DMS79 treated with DMSO at 0.1 percent for 48 hours (cell line): ENCODE data around the gene TGFBRAP1.
A peak's percentile ranks its signal among the peaks of the same experiment; 100 is the strongest.

Experiments
- DNase-seq: peaks from one replicate; lab custom pipeline; 2025; lab: John Stamatoyannopoulos, UW

TGFBRAP1 gene

DNA sequence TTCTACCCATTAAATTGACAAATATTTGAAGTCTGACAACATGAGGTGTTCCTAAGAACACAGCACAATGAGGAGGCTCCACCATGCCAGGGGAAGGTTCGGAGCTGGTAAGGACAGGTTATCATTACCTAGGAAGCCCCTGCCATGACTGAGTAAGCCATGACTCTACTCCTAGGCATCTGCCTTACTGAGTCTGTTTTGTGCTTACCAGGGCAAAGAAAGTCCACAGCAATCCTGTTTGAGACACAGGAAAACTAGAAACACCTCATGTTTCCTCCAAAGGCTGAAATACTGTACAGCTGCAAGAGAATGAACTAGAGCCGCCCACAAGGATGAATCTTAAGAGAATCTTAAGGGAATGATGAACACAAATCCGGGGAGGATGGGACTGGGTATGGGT, 11.6 kb downstream of the TGFBRAP1 start:
- no peak for DNase-seq

DNA sequence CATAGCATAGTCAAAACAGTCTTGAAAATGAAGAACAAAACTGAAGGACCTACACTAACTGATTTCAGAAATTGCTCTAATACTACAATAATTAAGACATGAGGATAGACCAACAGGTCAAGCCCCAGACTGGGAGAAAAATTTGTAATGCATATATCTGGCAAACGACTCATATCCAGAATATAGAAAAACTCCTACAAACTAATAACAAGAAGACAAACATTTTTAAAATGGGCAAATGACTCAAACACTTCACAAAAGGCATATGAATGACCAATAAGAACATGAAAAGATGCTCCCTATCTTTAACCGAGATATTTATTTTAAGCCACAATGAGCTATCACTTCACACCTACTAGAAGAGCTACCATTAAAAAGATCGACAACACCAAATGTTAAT, 14.2 kb downstream of the TGFBRAP1 start:
- no peak for DNase-seq

DNA sequence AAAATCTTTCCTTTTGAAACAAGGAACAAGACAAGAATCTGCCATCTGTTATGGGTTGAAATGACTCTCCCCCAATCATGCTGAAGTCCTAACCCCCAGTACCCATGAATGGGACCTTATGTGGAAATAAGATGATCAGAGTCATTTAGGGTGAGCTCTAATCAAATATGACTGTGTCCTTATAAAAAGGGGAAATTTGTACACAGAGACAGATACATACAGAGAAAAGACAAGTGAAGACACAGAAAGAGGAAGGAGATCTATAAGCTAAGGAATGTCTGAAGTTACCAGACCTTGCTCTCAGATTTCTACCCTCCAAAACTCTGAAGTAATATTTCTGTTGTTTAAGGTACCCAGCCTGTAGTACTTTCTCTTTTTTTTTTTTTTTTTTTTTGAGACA, 15.7 kb downstream of the TGFBRAP1 start:
- no peak for DNase-seq

DNA sequence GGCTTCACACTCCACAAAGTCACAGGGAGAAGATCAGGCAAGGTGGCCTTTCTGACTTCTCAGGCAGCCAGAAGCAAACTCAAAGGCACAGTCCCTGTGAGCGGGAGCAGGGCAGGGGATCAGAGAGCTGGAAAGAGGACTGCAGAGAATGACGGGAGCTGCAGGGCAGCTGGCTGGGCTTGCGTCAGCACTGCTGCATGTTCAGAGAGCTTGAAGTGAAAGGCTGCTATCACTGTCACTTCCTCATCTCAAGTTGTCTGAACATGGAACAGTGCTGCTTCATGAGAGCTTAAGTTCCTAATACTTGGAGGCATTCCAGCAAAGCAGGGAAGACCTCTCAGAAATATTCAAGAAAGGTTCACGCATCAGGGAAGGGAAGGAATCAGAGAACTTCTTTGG, 20.4 kb downstream of the TGFBRAP1 start:
- peak; percentile 26 for DNase-seq

DNA sequence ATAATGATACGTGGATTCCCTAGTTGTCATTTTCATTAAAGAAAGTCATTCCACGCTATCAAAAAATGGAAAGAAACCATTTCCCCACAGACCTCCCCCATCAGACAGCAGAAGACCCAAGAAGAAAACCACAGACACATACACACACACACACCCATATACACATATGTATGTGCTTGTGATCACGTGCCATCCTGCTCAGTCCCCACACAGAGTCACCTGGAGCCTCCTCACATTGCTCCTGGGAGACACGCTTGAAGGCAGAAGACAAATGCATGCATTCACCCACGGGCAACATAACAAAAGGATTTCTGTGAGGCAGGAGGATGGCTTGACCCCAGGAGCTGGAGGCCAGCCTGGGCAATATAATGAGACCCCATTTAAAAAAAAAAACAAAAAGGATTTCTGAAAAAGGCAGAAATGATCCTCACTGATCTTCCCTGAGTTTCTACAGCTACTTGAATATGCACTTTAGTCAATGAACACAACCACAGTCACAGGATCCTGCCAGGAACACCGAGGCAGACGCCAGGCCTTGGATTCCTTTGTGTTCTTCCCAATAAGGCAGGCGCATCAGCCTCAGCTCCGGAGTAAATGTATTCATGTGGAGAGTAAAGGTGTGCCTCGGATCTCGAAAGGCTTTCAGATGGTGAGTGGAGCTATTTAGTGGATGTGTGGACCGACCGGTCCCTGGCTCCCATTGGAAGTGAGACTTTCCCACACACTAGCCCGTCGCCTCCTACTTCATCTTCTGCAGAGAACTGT, 21.0 kb downstream of the TGFBRAP1 start:
- no peak for DNase-seq

DNA sequence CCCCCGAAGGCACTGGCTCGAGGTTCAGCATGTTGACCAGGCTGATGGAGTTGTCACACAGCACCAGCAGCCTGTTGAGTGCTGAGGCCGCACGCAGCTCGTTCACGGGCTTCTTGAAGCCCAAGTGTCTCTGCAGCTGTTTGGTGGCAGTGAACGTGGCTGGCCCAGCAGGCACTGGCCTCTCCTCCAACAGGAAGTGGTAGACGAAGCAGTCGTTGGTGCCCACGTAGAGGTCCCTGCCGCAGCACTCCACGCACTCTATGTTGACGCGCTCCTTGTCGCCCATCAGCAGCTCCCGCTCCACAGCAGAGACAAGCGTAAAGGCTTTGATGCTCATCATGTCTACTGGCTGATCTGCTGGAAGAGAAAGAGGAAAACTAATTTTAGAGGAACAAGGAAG, 21.6 kb downstream of the TGFBRAP1 start:
- no peak for DNase-seq

DNA sequence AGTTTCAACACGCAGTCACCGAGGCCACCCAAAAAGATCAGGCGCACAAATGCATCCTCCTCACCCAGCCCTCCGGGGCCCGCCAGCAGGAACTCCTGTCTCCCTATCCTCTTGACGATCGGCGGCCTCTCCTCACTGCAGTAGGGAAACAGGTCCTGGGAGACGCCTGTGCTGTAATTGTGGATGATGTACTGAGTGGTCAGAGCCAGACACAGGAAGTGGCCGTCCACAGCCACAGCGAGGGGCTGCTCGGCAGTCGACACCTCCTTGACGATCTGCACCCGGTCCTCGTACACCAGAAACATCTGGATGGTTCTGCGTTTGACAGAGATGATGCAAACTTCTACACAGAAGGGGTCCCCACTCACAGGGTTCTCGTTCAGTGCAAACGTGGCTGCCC, 22.0 kb downstream of the TGFBRAP1 start:
- no peak for DNase-seq

DNA sequence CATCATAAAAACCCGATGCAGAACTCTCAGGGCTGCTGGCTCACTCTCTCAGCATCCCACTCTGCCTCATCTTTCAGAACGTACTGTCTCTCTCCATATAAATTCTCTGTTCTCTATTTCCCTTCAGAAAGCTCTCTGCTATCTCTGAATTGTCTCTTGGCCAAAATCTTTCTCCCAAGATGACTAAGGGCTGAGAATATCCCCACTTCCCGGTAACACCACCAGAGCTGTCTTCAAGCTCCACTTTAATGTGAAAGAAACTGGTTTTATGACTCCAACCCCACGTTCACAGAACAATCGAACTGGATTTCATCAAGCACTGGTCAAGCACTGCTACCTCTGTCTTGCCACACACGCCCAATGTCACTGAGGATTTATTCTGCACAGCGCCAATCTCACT, 22.4 kb downstream of the TGFBRAP1 start:
- DNase-seq: no peak

DNA sequence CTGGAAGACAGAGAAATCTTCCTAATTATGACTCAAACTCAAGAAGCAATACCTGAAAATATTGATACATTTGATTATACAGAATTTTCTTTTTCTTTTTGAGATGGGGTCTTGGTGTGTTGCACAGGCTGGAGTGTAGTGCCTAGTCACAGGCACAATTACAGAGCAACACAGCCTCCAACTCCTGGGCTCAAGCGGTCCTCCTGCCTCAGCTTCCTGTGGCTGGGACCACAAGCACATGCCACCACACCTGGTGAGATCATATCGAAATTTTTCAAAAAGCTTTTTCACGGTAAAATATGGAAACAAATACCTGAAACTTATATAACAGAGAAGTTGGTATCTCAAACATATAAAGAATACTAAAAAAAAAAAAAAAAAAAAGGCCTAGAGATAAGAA, 27.9 kb downstream of the TGFBRAP1 start:
- DNase-seq: no peak

DNA sequence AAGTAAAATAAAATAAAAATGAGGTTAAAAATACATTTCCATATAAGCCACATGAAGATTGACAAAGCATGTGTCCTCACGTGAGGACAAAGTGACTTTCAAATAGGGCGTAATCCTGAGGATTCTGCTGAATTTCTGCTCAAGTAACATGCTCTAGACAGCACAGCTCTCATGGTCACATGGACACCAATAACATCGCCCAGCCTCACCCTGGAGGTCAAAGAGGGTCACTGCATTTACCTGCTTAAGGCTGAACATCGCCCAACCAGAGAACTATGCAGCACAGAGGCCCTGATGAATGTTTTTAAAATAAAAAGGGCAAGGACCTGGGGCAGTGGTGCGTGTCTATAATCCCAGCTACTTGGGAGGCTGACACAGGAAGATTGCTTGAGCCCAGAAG, 30.2 kb downstream of the TGFBRAP1 start:
- no peak for DNase-seq

DNA sequence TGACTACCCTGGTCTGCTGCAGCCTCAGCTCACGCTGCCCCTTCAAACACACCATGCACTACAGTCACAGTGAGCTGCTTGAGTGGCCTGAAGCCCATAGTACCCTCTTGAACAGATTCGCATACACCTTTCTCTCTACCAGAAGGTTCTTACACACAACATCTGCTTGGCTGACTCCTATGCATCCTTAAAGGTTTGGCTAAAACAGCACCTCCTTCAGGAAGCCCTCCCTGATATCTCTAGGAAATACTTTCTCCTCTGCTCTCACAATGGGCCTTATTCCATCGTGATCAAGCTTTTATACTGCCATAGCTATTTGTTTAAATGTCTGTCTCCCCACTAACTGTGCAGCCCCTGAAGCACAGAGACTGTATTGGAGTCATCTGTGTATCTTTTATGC, 31.5 kb downstream of the TGFBRAP1 start:
- no peak for DNase-seq

DNA sequence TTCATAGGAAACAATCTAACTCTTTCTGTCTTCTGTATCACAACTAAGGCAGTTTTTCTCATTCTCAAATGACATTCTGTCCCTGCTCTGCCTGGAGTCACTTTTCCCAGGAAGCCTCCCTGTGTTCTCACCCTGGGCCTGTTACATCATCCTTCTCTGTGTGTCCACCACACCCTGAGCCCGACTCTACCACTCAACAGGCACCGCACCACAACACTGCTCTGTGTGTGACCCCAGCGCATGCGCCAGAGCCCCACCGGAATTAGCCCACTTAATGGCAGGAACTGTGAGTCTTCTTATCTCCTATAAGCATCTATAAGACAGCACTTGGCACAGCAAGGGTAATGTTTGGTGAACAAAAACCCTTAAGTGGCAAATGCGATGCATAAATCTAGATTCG, 32.3 kb downstream of the TGFBRAP1 start:
- no peak for DNase-seq

DNA sequence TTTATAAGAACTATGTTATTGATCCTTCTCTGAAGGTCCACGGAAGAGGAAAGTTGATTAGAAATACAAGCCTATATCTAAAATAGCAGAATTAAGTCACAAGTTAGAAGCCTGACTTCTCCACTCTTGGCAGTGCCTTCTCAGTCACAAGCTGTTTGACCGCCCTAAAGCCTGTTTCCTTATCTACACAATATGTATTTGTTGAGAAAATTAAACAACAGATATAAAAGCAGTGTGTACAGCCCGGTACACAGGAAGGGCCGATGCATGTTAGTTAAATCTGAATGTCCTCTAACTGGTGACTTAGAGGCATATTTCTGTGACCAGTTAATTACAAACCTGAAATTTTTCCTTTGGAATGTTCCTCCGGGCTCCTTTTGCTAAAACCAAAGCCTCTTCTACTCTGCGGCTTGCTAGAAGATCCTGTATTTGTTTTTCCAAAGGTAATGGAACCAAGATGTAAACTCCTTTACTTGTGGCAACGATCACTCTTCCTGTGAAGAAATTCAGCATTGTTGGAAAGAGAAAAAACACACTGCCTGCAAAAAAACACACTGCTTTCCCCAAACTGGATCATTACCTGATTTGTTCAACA, 33.4 kb downstream of the TGFBRAP1 start:
- no peak for DNase-seq

DNA sequence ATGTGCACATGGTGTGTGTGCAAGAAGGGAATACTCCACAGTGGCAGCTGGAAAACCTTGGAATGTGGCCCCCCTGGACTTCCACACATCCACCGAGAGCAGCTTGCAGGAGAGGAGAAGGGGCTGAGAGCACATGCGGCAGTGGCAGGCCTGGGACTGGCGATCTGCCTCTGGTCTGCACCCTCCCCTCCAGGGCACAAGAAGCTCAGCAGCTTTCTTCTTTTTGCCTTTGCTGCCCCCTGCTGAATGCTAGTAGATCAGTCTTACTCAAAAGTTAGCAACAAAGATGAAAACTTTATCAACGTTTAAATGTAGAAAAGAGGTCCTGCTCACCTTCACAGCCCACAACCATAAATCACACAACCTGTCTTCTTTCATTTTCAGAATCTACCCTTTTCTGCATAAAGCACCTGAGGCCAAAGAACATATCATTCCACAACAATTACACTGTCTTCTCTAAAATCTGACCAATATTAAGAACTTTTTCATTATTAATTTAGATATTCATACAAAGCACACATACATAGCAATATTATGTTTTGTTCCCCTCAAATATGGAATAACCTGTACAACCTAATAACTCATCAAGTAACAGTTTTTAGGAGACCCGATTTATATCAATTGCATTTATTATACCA, 34.6 kb downstream of the TGFBRAP1 start:
- DNase-seq: peak; percentile 6

DNA sequence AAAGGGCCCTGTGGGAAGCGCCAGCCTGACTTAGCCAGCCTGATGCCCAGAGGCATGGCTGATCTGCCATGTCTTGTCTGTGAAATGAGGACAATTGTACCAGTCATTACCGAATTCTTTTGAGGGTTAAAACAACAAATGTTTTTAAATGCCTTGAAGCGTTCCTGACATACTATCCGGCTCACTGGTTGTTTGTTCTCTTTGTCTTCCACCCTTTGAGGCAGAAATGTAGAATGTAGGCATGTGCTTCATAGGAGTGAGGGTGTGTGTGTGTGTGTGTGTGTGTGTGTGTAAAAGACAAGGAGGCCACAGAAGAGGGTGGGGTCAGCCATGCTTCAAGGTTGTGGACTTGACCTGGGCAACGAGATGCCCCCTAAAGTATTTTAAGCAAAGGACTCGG, 35.5 kb downstream of the TGFBRAP1 start:
- no peak for DNase-seq

DNA sequence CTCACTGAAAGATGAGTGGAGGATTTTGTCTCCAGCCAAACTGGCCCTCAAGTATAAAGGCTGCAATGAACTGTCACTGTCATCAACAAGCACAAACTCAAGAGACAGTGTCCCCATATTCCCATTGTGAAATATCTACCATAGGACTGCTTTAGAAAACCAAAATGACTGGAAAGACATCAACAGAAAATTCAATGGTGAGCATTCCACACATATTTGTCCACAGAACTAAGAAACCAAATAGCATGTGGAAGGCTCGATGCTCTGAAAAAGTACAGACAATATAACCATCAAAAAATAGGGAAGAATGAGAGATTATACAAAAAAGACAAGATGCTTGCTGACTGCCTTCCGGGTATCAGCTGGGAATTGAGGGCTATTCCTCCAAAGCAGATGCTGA, 37.6 kb downstream of the TGFBRAP1 start:
- DNase-seq: no peak

DNA sequence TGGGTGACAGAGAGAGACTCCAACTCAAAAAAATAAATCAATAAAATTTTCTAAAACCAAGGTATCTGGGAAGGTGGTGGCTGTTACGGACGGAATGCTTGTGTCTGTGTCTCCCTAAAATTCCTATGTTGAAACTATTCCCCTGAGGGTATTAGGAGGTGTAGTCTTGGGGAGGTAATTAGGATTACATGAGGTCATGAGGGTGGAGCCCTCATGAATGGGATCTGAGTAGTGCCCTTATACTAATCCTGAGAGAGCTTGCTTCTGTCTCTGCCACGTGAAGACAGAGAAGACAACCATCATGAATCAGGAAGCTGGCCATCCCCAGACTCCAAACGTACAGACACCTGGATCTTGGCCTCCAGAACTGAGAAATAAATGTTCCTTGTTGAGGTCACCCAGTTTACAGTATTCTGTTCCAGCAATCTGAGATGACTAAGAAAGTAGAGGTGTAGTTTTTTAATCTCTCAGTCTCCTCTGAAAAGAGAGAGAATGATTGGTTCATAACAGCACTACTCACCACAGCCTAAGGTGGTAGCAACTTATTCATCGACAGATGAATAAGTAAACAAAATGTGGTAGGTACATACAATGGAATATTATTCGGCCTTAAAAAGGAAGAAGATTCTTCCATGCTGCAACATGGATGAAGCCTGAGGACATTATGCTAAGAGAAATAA, 38.4 kb downstream of the TGFBRAP1 start:
- DNase-seq: no peak

DNA sequence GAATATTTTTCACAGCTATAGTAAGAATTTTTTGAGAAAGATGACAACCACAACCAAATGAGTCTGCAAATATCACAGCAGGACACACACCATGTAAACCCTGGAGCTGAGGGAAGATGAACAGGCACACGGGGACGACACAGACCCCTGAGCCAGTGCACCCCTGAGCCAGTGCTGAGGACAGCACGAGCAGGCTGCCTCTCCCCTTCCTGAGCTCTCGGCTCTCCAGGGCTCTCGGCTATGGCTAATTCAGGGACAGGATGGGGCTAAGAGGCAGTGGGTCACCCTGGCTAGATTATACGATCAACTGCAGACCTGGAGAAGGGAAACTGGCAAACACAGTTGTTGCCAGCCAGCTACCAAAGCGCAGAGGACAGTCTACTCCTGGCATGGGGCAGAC, 41.4 kb downstream of the TGFBRAP1 start:
- DNase-seq: no peak

DNA sequence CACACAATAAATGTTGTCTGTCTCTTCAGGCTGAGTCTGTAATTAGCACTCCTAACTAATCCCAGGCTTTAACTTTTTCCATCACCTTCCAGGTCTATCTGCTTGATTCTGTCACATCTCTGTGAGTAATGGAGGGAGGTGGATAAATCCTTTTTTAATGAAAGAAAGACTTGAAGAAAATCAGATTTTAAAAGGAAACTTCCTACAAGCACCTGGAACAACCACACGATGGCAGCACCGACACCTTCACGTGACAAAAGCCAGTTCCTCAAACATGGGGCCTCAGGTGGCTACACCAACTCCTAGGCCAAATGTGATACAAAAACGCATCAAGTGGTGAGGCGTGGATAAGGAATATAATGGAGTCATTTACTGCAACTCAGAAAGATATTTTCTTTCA, 41.8 kb downstream of the TGFBRAP1 start:
- no peak for DNase-seq

DNA sequence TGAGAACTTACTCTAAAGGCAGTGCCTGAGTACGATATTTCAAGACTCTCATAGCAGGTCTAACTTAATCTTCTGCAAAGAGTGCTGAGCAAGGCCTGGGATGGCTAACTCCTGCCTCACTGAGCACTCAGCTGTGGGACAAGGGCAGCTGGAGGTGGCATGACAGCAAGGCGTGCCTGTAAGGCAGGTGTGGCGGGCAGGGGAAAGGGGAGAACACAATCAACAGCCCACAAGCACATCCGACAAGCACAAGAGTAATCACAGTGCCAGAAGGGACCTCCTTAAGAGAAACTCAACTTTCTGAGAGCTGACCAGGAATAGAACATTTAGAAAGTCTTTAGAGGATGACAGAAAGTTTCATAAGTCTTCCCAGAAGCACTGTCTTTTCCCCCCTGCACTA, 46.0 kb downstream of the TGFBRAP1 start:
- no peak for DNase-seq

DNA sequence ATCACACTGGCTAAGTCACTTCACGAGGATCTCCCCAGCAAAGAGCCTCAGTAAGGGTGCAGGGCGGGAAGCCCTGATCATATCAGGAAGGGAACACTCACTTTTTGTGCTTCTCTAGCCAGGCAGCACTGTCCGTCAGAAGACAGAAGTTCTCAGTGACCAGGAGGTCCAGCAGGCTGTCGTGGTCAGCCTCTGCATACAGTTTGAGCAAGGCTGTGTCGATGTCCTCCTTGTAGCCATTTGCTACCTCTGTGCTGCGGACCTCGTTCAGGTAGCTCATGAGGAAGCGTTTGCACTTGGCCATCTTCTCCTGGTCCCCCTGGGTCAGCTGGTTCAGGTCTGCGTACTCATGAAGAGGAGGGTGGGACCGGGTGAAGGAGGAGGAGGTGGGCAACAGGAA, 49.3 kb downstream of the TGFBRAP1 start:
- DNase-seq: no peak

DNA sequence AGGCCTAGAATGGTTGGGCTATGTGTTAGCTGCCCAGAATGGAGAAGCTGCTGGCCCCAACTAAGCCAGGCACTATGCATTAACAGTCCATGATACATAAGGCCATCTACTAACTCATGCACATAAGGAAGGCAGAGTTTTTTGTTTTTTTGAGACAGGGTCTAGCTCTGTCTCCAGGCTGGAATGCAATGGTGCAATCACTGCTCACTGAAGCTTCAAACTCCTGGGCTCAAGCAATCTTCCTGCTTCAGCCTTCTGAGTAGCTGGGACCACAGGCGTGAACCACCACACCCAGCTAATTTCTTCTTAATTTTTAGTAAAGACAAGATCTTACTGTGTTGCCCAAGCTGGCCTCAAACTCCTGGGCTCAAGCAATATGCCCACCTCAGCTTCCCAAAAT, 50.4 kb downstream of the TGFBRAP1 start:
- no peak for DNase-seq

DNA sequence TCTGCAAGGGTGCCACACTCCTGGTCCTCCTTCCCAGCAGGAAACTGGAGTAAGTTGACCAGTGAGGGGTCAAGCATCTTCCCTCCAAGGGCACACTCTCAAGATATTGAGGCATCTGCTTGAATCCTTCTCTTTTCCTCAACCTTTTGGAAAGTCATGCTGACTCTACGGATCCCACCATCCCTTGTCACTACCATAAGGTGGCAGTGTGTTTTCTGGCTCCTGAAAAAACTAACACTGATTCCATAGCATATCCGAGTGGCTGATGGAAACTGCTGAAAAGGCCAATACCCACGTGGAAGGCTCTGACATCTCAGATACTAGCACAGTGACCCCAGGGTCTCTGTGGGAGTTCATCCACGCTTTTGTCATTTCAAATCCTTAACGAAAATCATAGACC, 50.9 kb downstream of the TGFBRAP1 start:
- DNase-seq: no peak
